Measurements from ENCODE around the gene INTS11. TPM values are rescaled to one million over a fixed set of nuclear protein-coding genes. Genes with fewer than 3 reads are reported as not detected.

INTS11 gene
- total and polyA plus RNA-seq, 9 of the 15 experiments (the other 6 are each of a cell fraction or from before 2014, with no cell fraction given): 3.6 to 183 (median 110) TPM

DNA sequence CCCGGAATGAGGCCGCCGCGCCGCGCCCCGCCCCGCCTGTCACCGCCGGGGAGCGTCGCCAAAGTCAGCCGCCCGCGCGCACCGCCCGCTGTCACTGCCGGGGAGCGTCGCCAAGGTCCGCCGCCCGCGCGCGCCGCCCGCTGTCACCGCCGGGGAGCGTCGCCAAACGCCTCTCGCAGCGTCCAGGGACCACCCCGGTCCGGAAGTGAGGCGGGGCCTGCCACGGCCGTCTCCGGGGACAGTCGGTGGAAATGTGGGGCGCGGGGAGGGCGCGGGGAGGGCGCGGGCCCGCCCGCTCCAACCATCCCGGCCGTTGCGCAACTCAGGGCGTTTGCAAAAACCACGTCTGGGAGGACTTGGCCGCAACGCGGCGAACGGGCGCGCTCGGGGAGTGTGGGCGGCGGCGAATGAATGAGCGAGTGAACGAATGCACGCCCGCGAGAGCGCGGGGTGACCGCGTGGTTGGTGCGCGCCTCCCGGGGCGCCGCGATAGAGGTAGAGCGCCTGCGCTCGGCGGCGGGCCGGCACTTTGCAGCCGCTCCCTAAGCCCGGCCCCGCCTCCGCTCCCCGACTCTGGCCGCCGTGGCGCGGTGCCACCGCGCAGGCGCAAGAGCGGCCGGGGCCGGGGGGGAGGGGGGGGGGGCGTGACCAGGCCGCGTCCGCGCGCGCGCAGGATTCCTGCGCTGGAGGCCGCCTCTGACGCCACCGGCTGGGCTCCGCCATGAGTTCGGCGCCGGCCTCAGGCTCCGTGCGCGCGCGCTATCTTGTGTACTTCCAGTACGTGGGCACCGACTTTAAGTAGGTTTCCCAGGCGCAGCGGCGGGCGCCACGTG, 16.3 kb downstream of the INTS11 start, which contains the start of the genes ACAP3 and PUSL1 (continued):
- TF ChIP-seq PCBP1 (IDR thresholded peaks at IDR 0.05; ENCODE audit: low read depth, low read length, poor library complexity, severe bottlenecking) (peak; percentile 73), KLF13 (tag; IDR thresholded peaks at IDR 0.05; ENCODE audit: borderline replicate concordance, low read depth) (peak; percentile 38; the same call in 1 of the 2 replicates), ZNF274 (IDR thresholded peaks at IDR 0.05; ENCODE audit: borderline replicate concordance, low read depth, low read length) (peak; percentile 10; the same call in 1 of the 2 replicates), BRD4 (IDR thresholded peaks at IDR 0.05) (0 out of 2 replicates have a peak, but pooled peaks have one; percentile 31), POLR2A (conservative IDR thresholded peaks at IDR 0.05) (peak; percentile 63), BHLHE40 (IDR thresholded peaks at IDR 0.05; ENCODE audit: low read length) (no peak), CBX3 (IDR thresholded peaks at IDR 0.05; ENCODE audit: borderline replicate concordance in 1 of 2, low read length in 2 of 2) (0 out of 3 replicates have a peak, but pooled peaks of 1 of the 2 experiments have one; percentile 34), SMARCA5 (IDR thresholded peaks at IDR 0.05) (no peak), ELF1 (tag; IDR thresholded peaks at IDR 0.05) (peak; percentile 93), KLF10 (CRISPR knock-in tag; IDR thresholded peaks at IDR 0.05) (no peak), ZNF778 (CRISPR knock-in tag; IDR thresholded peaks at IDR 0.05) (no peak), NONO (IDR thresholded peaks at IDR 0.05; ENCODE audit: low read depth in 2 of 2, low read length in 1 of 2) (peak in 1 of 2 experiments; percentile 17; a peak in 1 of 4 replicates), NFIX (CRISPR knock-in tag; IDR thresholded peaks at IDR 0.05; ENCODE audit: low read depth) (no peak), PML (IDR thresholded peaks at IDR 0.05; ENCODE audit: low read length) (peak; percentile 19; the same call in 1 of the 2 replicates), DPF2 (IDR thresholded peaks at IDR 0.05) (peak; percentile 33; the same call in 1 of the 2 replicates), LCOR (CRISPR knock-in tag; IDR thresholded peaks at IDR 0.05) (no peak), DIDO1 (tag; IDR thresholded peaks at IDR 0.05; ENCODE audit: low read depth) (no peak), CEBPB (tag; IDR thresholded peaks at IDR 0.05) (peak; percentile 100), FOXA3 (CRISPR knock-in tag; conservative IDR thresholded peaks at IDR 0.05 in 1 of 2, IDR thresholded peaks at IDR 0.05 in 1 of 2) (no peak), E2F3 (CRISPR knock-in tag; IDR thresholded peaks at IDR 0.05) (peak; percentile 58; the same call in 1 of the 2 replicates), ZNF785 (CRISPR knock-in tag; IDR thresholded peaks at IDR 0.05) (no peak), TCF7 (IDR thresholded peaks at IDR 0.05; ENCODE audit: borderline replicate concordance) (no peak), TRIM24 (IDR thresholded peaks at IDR 0.05) (peak in 1 of 2 experiments; percentile 42; a peak in 1 of 4 replicates), YY1 (IDR thresholded peaks at IDR 0.05; ENCODE audit: borderline replicate concordance in 1 of 3, control insufficient read depth in 1 of 3, extremely low read depth in 1 of 3, insufficient read depth in 3 of 3, insufficient read length in 1 of 3, insufficient replicate concordance in 2 of 3, low read depth in 1 of 3, low read length in 2 of 3) (peak; percentile 40 to 87 (median 81)), NFATC3 (IDR thresholded peaks at IDR 0.05) (no peak), ZNF316 (IDR thresholded peaks at IDR 0.05) (no peak)
- TF ChIP-seq, protein P1, sequence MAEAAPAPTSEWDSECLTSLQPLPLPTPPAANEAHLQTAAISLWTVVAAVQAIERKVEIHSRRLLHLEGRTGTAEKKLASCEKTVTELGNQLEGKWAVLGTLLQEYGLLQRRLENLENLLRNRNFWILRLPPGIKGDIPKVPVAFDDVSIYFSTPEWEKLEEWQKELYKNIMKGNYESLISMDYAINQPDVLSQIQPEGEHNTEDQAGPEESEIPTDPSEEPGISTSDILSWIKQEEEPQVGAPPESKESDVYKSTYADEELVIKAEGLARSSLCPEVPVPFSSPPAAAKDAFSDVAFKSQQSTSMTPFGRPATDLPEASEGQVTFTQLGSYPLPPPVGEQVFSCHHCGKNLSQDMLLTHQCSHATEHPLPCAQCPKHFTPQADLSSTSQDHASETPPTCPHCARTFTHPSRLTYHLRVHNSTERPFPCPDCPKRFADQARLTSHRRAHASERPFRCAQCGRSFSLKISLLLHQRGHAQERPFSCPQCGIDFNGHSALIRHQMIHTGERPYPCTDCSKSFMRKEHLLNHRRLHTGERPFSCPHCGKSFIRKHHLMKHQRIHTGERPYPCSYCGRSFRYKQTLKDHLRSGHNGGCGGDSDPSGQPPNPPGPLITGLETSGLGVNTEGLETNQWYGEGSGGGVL (CRISPR knock-in tag; IDR thresholded peaks at IDR 0.05): no peak

Measured in K562 (cell line).